Stimulated activated CD4-positive, alpha-beta T cell treated with anti-CD3 and anti-CD28 coated beads, Interleukin-1b, Interleukin-23, amount 100 ng/mL, for 24 hours (primary cell): ENCODE results near the gene ASMT.
"Not testable (repeated sequence)": the region's sequence is repeated elsewhere in the genome, so short reads cannot be mapped to it uniquely, and the experiment has no call there.

Experiments used
- DNase-seq, 4 experiments: peaks; one replicate each; pipeline ENCODE4 v3.0.0-alpha.2; 2020; ENCODE audit warnings: low read depth in 4 of 4, low spot score in 1 of 4

The ASMT gene

DNA sequence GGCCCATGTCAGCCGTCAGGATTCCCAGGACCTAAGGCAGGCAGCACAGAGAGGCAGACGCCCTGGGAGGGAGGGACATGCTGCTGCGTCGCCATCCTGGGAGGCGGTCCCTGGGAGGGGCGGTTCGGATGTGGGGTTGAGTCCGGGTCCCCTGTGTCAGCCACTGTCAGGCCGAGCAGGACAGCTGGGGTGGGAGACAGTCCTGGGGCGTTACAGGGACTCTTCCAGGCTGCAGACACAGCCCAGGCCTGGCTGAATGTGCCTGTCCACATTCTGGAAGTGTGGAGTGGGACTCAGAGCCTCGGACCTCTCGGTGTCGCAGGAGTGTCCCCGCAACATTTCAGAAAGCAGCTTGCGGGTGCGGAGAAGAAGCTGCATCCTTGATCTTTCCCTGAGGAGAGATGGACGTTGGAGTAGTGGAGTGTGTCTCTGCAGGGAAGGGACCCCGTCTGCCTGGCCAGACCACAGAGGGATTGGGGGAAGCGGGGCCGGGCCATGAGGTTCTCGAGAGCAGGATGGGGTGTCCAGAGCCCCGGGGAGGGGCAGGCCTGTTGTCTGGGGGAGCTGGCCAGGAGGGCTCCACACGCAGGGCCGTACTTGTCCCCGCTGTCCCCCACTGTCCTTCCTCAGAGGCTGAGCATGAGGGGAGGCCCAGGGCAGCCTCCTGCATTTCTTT, 17.4 kb upstream of the ASMT start:
- DNase-seq, result no peak

DNA sequence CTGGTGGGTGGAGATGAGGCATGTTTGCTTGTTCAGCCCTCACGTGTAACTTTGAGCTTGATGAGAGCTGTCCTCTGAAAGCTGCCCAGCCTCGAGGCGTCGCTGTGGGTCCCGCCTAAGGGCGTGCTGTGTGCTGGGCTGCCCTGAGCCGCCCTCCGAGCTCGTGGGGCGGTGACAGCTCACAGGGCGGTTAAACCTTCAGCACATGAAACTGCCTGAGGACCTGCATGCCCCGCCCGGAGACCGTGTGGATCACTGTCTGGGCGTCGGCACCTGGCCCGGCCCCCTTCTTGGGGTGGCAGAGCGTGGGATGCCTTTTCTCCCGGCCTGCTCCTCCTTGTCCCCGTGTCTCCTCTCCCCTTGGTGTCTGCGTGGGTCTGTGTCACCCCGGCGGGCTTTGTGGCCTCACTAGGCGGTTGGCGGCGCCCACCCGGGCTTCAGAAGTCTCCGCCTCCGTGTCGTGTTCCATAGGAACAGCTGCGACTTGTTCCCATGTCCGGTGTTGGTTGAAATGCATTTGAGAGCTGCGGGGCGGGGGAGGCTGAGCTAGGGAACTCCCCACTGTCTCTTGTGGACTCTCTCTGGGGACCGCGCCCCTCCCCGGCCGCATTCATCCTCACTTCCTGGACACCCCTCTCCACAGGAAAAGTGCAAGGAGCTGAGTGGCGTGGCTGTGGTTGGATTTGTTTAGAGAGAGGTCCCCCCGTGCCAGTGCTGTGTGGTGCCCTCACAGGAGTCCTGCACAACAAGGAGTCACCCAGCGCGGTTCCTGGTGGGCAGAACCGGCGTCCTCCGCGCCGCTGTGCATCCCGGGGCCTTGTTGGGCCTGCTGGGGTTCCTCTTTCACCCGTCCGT, 16.6 kb upstream of the ASMT start:
- DNase-seq, result no peak

DNA sequence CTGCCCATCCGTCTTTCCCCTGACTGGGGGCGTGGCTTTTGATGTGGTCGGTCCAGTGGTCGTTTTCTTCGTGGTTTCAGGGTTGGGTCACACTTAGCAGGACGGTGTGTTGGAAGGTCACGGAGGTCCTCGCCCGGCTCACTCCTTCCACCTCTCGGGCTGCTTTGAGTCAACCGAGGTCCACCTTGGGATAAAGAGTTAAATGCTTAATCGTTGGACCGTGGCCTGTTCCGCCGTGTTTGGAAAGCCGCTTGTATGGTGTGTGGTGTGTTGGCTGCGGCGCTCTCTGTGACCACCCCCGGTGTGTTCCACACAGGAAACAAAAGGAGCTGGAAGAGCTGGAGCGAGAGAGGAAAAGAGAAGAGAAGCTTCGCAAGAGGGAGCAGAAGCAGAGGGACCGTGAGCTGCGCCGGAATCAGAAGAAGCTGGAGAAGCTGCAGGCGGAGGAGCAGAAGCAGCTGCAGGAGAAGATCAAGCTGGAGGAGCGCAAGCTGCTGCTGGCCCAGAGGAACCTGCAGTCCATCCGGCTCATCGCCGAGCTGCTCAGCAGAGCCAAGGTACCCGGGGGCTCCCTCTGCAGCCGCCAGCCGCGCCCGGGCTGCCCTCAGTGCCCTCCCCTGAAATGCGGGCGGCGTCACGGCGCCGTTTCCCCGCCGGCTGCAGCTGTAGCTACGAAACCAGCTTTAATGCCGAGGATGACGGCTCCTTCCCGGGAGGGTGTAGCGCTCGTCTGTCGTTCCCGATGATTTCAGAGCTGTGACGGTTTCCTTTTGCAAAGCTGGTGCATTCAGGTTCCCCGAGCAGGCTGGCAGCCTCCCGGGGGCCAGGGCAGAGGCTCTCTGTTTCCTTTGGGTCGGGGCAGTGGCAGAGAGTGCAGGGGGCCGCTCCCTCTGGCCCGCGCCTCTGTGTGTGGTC, 15.7 kb upstream of the ASMT start:
- no peak for DNase-seq

DNA sequence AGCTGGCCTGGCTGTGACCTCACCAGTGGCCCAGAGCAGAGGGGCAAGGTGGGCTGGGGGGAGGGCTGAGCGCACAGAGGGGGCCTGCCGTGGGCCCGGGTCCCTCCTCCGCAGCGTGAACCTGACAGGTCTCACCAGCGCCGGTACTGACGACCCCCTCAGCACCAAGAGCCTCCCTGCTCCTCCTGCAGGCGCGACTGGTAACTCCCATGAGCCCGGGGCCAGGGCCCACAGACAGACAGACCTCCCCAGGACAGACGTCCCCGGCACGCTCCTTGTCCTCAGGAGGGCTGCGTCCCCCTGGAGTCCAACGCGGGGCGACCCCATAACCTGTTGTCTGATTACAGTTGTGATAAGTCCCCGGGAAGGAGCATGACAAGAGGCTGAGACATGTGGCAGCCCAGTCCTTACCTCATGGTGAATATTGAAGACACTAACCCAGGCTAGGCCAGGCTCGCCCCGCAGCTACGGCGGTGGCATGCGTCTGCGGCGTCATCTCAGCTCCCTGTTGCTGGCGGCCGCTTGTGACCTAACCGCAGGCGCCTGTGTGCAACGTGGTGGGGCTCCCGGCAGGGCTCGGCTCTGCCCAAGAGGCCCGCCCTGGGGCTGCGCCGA, 15.0 kb upstream of the ASMT start:
- no peak for DNase-seq

DNA sequence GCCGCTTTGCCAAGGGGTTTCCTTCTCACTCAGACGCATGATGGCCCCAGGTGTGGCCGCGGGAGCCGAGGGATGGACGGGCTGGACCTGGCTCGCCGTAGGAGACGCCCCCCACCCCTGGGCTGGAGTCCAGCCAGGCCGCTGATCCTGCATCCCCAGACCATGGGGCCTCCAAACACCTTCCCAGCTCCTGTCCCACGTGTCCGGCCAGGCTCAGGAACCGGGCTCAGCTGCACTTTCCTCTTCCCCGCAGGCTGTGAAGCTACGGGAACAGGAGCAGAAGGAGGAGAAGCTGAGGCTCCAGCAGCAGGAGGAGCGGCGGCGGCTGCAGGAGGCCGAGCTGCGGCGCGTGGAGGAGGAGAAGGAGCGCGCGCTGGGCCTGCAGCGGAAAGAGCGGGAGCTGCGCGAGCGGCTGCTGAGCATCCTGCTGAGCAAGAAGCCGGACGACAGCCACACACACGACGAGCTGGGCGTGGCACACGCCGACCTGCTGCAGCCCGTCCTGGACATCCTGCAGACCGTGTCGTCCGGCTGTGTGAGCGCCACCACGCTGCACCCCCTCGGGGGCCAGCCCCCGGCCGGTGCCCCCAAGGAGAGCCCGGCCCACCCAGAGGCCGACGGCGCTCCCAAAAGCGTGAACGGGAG, 14.3 kb upstream of the ASMT start:
- DNase-seq, result no peak

DNA sequence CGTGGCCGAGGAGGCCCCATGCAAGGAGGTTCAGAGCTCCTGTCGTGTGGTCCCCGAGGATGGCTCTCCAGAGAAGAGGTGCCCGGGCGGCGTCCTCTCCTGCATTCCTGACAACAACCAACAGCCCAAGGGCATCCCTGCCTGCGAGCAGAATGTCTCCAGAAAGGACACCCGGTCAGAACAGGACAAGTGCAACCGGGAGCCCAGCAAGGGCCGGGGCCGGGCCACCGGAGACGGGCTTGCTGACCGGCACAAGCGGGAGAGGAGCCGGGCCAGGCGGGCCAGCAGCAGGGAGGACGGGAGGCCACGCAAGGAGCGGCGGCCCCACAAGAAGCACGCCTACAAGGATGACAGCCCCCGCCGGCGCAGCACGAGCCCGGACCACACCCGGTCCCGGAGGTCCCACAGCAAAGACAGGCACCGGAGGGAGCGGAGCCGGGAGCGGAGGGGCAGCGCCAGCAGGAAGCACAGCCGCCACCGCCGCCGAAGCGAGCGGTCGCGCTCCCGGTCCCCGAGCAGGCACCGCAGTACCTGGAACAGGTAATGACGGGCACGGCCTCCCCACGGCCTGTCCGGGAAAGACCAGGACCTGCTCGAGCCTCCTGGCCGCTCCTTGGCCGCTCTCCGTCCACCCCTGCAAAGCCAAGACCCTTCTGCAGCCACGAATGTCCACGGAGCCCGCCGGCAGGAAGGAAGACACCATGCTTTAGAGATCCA, 13.7 kb upstream of the ASMT start:
- no peak for DNase-seq

DNA sequence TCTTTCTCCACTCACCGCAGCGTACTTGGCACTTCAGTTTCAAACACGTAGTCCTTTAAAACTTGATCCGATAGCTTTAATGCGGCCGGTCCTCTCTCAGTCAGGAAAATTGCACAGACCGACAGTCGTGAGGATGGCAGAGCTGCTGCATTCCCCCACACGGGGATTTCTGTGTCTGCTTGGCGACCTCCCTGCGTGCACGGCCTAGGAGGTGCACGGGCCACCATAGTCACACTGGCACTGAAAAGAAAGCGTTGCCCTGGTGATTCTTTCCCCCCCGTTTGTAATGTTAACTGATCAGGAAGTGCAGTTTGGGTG, 13.1 kb upstream of the ASMT start:
- no peak for DNase-seq

DNA sequence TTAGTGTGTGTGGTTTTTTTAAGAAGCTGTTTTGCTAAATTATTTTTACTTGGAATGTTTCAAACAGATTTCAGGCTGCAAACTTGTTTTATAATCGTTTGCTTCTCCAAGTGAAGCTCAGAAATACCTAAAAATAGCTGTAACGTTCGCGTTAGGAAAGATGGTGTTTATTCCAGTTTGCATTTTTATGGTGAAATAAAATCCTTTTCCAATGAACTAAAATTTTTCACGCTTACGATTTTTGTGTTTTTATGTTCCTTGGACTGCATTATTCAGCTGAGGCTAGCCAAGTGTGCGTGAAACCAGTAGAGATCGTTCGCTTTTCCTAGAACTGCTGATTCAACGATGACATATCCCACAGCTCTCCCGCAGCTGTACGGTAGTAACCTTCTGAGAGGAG, 12.6 kb upstream of the ASMT start:
- no peak for DNase-seq

DNA sequence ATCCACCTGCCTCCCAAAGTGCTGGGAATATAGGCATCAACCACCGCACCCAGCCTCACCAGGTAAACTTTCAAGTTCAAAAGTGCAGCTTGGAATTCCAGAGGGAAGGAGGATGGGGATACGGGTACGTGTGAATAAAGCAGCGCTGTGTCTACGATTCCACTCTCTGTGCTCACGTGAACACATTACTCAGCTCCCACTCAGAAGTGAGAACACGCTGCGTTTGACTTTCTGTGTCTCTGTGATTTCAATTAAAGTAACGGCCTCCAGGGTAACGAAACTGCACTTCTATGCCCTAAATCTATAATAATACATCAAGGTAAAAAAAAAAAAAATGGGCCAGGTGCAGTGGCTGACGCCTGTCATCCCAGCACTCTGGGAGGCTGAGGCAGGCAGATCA, 8.4 kb upstream of the ASMT start:
- DNase-seq, result no peak

DNA sequence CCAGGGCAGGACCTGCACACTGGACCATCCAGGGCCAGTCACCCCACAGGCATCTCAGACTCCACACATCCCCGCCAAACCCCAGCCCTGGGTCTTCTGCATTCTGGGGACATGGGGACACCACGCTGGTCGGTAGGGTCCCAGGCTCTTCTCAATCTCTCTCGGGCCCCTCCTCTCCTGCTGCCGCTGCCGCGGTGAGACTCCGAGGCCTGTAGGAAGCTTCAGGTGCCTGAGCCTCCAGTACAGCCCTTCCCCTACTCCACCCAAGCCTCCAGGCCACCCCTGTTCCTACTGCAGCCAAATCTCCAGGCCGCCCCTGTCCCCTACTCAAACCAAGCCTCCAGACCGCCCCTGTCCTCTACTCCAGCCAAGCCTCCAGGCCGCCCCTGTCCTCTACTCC, 5.5 kb upstream of the ASMT start:
- no peak for DNase-seq

DNA sequence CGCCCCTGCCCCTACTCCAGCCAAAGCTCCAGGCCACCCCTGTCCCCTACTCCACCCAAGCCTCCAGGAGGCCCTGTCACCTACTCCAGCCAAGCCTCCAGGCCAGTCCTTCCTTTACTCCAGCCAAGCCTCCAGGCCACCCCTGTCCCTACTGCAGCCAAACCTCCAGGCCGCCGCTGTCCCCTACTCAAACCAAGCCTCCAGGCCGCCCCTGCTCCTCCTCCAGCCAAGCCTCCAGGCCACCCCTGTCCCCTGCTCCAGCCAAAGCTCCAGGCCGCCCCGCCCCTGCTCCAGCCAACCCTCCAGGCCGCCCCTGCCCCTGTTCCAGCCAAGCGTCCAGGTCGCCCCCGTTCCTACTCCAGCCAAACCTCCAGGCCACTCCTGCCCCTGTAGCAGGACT, 5.1 kb upstream of the ASMT start:
- DNase-seq, result no peak

DNA sequence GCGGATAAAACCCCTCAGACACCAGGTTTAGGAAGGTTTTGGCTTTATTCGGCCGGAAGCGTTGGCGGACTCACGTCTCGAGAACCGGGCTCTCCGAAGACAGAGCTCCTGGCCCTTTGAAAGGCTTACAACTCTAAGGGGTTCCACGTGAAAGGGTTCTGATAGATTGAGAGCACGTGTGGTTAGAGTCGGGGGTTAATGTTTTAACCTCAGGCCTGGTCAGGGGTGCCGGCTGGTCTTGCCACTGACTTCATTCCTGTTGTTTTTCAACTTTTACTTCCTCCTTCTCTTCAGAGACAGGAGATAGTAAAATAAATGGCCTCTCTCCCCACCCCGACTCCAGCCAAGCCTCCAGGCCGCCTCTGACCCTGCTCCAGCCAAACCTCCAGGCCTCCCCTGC, 4.7 kb upstream of the ASMT start:
- no peak for DNase-seq

DNA sequence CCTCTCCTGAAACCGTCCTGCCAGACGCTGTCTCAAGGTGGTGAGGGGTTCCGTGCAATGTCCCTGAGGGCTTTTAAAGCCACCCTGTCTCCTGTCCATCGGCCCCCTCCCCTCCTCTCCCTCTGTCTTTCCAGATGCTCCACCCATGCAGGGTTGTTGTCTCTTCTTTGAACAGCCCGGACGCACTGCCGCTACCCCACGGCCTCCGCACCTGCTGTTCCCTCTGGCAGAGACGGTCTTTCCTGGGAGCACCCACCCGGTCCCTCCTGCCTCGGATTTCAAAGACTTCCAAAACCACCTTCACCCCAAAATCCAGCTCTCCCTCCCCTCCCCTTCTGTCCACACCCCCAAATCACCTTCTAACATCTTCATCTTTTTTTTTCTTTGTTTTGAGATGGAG, 4.1 kb upstream of the ASMT start:
- DNase-seq, result no peak

DNA sequence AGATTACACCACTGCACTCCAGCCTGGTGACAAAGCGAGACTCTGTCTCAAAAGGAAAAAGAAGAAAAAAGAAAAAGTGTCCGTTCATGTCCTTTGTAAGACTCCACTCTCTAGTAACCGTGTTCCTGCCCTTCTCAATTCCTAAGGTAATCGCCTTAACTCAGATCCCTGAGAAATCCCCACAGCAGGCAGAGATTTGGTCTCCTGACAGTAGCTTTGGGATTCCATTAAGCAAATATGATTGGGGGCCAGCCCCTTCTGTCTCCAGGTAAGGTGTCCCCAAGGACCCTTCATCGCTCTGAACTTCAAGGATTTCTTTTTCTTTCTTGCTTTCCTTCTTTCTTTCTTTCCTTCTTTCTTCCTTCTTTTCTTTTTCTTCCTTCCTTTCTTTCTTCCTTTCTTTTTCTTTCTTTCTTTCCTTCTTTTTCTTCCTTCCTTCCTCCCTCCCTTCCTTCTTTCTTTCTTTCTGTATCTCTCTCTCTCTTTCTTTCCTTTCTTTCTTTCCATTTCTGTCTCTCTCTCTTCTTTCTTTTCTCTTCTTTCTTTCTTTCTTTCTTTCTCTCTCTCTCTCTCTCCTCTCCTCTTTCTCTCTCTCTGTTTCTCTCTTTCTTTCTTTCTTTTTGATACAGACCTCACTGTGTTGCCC, 2.1 kb upstream of the ASMT start:
- no peak for DNase-seq

DNA sequence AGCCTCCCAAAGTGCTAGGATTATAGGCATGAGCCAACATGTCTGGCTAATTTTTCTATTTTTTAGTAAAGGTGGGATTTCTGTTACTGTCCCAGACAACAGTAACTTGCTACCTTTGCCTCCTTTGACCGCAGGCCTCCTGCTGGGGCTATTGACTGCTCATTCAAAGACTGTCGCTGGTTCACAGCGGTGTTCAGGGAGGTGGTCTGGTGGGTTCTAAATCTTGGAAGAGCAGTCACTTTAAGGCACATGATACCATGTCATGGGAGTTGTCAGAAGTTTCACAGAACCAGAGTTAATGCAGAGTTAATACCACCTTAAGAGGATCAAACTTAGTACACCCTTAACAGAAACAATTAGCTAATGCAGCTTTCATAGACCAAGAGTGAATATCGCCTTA, 3.8 kb downstream of the ASMT start:
- no peak for DNase-seq

DNA sequence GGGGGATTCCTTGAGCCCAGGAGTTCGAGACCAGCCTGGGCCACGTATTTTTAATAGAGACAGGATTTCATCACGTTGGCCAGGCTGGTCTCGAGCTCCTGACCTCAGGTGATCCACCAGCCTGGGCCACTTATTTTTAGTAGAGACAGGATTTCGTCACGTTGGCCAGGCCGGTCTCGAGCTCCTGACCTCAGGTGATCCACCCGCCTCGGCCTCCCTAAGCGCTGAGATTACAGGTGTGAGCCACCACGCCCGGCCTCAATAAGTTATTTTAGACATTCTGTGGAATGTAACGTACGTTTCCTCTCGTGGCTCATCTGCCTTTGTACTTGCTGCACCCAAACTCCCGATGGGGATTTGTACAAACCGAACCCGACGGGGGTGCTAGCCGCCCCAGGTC, 8.8 kb downstream of the ASMT start:
- DNase-seq, result no peak

DNA sequence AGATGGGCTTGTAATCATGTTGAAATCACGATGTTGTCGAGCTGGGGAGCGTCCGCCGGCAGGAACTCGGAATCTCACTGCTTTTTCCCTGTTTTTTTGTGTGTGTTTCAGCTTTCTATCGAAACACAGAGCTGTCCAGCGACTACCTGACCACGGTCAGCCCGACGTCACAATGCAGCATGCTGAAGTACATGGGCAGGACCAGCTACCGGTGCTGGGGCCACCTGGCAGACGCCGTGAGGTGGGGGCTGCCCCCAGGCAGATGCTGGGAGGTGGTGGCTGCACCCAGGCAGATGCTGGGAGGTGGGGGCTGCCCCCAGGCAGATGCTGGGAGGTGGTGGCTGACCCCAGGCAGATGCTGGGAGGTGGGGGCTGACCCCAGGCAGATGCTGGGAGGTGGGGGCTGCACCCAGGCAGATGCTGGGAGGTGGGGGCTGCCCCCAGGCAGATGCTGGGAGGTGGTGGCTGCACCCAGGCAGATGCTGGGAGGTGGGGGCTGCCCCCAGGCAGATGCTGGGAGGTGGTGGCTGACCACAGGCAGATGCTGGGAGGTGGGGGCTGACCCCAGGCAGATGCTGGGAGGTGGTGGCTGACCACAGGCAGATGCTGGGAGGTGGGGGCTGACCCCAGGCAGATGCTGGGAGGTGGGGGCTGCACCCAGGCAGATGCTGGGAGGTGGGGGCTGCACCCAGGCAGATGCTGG, 9.4 kb downstream of the ASMT start:
- DNase-seq, result not testable (repeated sequence)

DNA sequence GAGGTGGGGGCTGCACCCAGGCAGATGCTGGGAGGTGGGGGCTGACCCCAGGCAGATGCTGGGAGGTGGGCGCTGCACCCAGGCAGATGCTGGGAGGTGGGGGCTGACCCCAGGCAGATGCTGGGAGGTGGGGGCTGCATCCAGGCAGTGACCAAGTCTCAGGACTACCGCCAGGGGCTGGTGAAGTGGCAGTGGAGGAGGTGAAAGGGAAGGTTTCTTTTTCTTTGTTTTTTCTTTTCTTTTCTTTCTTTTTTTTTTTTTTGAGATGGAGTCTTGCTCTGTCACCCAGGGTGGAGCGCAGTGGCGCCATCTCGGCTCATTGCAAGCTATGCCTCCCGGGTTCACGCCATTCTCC, 10.0 kb downstream of the ASMT start:
- not testable (repeated sequence) for DNase-seq

DNA sequence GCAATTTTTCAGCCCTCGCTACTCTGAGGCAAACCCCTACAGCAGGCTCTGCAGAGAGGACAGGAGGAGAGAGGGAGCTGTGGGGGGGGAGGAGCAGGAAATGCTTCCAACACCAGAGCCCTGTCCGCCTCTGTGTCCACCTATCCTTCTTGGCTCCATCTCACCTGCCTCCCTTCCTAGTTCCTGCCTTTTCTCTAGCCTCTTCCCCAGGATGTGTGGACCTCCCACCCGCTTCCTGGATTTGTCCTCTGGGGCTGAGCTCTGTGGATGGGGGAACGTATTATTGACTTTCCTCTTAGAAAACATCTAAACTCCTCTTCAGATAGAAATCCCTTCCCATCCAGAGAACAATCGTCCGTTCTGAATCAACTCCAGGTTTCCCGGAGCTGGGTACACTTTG, 14.4 kb downstream of the ASMT start:
- no peak for DNase-seq
